ENCODE measurements around the gene DNMT3L. TPM values are rescaled to one million over a fixed set of nuclear protein-coding genes. Genes with fewer than 3 reads are reported as not detected.

DNMT3L gene
- total RNA-seq, 1 donor from 2014 or later: not detected

DNA sequence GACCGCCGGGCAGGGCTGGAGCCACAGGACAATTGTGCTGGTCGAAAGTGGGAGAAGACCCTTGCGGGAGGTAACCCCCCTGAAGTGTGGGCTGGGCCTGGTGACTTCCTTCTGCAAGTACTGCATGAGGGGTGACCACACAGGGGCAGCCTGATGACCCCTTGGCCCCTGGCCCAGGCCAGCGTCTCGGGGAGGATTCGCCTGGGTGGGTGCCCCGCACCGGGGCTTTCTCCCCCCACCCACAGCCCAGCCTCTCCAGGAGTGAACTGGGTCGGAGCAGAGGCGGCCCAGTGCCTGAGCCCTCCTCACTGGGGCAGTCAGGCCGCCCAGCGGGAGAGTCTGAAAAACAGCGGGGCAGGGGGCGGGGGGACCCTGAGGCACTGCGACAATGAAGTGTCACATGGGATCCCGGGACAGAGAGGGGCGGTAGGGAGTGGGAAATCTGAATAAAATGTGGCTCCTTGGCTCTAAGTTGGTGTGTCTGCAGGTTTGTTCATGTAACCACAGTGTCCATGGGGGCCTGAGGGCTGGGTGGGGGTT, 1.6 kb upstream of the DNMT3L start:
- peaks cover 9% of the 10 kb centered on the region for H3K9me3 Mint-ChIP-seq (ENCODE audit: low read depth)
- peaks cover 10% of the 10 kb centered on the region for H3K27me3 Mint-ChIP-seq (ENCODE audit: low read depth)
- H3K36me3 Mint-ChIP-seq (ENCODE audit: low read depth): peaks cover 2% of the 10 kb centered on the region
- DNase-seq (ENCODE audit: low spot score): peak; percentile 82
- H3K4me1 Mint-ChIP-seq (ENCODE audit: low read depth): peaks cover 3% of the 10 kb centered on the region
- no peak for TF ChIP-seq CTCF (IDR thresholded peaks at IDR 0.05)
- H3K4me3 Mint-ChIP-seq (ENCODE audit: unreplicated experiment): no peak overlapping the region
- H3K27ac Mint-ChIP-seq (ENCODE audit: unreplicated experiment): no peak overlapping the region

- peaks cover 3% of the 10 kb centered on the region for H3K4me1 Mint-ChIP-seq (ENCODE audit: low read depth)
- peaks cover 2% of the 10 kb centered on the region for H3K36me3 Mint-ChIP-seq (ENCODE audit: low read depth)
- H3K9me3 Mint-ChIP-seq (ENCODE audit: low read depth): peaks cover 9% of the 10 kb centered on the region
- no peak overlapping the region for H3K4me3 Mint-ChIP-seq (ENCODE audit: unreplicated experiment)
- peak; percentile 64 for DNase-seq (ENCODE audit: low spot score)
- no peak for TF ChIP-seq CTCF (IDR thresholded peaks at IDR 0.05)
- H3K27ac Mint-ChIP-seq (ENCODE audit: unreplicated experiment): no peak overlapping the region
- H3K27me3 Mint-ChIP-seq (ENCODE audit: low read depth): peaks cover 10% of the 10 kb centered on the region
Observed at GRCh38 chr21:44262338-44263056, 800 bp upstream of the DNMT3L start.

- peak; percentile 83 for DNase-seq (ENCODE audit: low spot score)
- Mint-ChIP-seq H3K27me3 (ENCODE audit: low read depth) (peaks cover 10% of the 10 kb centered on the region), H3K9me3 (ENCODE audit: low read depth) (peaks cover 9% of the 10 kb centered on the region), H3K27ac (ENCODE audit: unreplicated experiment) (no peak overlapping the region), H3K4me3 (ENCODE audit: unreplicated experiment) (no peak overlapping the region), H3K36me3 (ENCODE audit: low read depth) (peaks cover 2% of the 10 kb centered on the region), H3K4me1 (ENCODE audit: low read depth) (peaks cover 3% of the 10 kb centered on the region)
- no peak for TF ChIP-seq CTCF (IDR thresholded peaks at IDR 0.05)
Observed at GRCh38 chr21:44260791-44261631, 686 bp downstream of the DNMT3L start.

GRCh38 chr21:44260066-44260465, 1.6 kb downstream of the DNMT3L start:
- Mint-ChIP-seq H3K27ac (ENCODE audit: unreplicated experiment) (no peak overlapping the region), H3K36me3 (ENCODE audit: low read depth) (peaks cover 2% of the 10 kb centered on the region), H3K4me3 (ENCODE audit: unreplicated experiment) (no peak overlapping the region), H3K4me1 (ENCODE audit: low read depth) (peaks cover 3% of the 10 kb centered on the region), H3K27me3 (ENCODE audit: low read depth) (peaks cover 10% of the 10 kb centered on the region), H3K9me3 (ENCODE audit: low read depth) (peaks cover 9% of the 10 kb centered on the region)
- DNase-seq (ENCODE audit: low spot score): no peak
- TF ChIP-seq CTCF (IDR thresholded peaks at IDR 0.05): no peak

GRCh38 chr21:44259082-44259705, 2.5 kb downstream of the DNMT3L start:
- peaks cover 6% of the 10 kb centered on the region for H3K4me1 Mint-ChIP-seq (ENCODE audit: low read depth)
- no peak overlapping the region for H3K4me3 Mint-ChIP-seq (ENCODE audit: unreplicated experiment)
- peaks cover 2% of the 10 kb centered on the region for H3K36me3 Mint-ChIP-seq (ENCODE audit: low read depth)
- peak; percentile 57 for DNase-seq (ENCODE audit: low spot score)
- H3K27me3 Mint-ChIP-seq (ENCODE audit: low read depth): peaks cover 10% of the 10 kb centered on the region
- H3K9me3 Mint-ChIP-seq (ENCODE audit: low read depth): peaks cover 9% of the 10 kb centered on the region
- H3K27ac Mint-ChIP-seq (ENCODE audit: unreplicated experiment): no peak overlapping the region
- no peak for TF ChIP-seq CTCF (IDR thresholded peaks at IDR 0.05)
